HG03457 (cell line): ENCODE data around the gene PIK3C2G.
"Not testable (repeated sequence)": the region's sequence is repeated elsewhere in the genome, so short reads cannot be mapped to it uniquely, and the experiment has no call there.

ENCODE experiments used
- ATAC-seq: cut with Tn5 transposase; IDR thresholded peaks from one replicate; pipeline ENCODE4 v1.9.1; 2021; ENCODE audit warnings: moderate number of reproducible peaks; ENCODE audit not compliant: unreplicated experiment

Gene PIK3C2G

GRCh38 chr12:18461758-18462157 is 200.4 kb downstream of the PIK3C2G start:
- ATAC-seq, result no peak

- no peak for ATAC-seq
These were observed 201.1 kb downstream of the PIK3C2G start for GRCh38 chr12:18462442-18462841.

GRCh38 chr12:18467620-18468245 is 206.4 kb downstream of the PIK3C2G start:
- peak; percentile 72 for ATAC-seq

GRCh38 chr12:18468246-18469075 is 207.1 kb downstream of the PIK3C2G start:
- ATAC-seq, result no peak

GRCh38 chr12:18470251-18470650 is 208.9 kb downstream of the PIK3C2G start:
- no peak for ATAC-seq

- no peak for ATAC-seq
These were observed 211.0 kb downstream of the PIK3C2G start for GRCh38 chr12:18472304-18472703.

- no peak for ATAC-seq
These were observed 211.5 kb downstream of the PIK3C2G start for GRCh38 chr12:18472806-18473205.

- no peak for ATAC-seq
These were observed 215.5 kb downstream of the PIK3C2G start for GRCh38 chr12:18476861-18477260.

GRCh38 chr12:18479256-18479655 is 217.9 kb downstream of the PIK3C2G start:
- no peak for ATAC-seq

- no peak for ATAC-seq
These were observed 221.3 kb downstream of the PIK3C2G start for GRCh38 chr12:18482601-18483120.

GRCh38 chr12:18483698-18484325 is 222.5 kb downstream of the PIK3C2G start:
- ATAC-seq, result no peak

- ATAC-seq, result no peak
These were observed 224.7 kb downstream of the PIK3C2G start for GRCh38 chr12:18486036-18486435.

- ATAC-seq, result no peak
These were observed 226.2 kb downstream of the PIK3C2G start for GRCh38 chr12:18487509-18487908.

GRCh38 chr12:18492372-18493025 is 231.2 kb downstream of the PIK3C2G start:
- ATAC-seq, result no peak

- ATAC-seq, result no peak
These were observed 234.8 kb downstream of the PIK3C2G start for GRCh38 chr12:18496156-18496555.

GRCh38 chr12:18500160-18500574 is 238.8 kb downstream of the PIK3C2G start:
- ATAC-seq, result not testable (repeated sequence)

- not testable (repeated sequence) for ATAC-seq
These were observed 239.4 kb downstream of the PIK3C2G start for GRCh38 chr12:18500736-18501135.

GRCh38 chr12:18502422-18502968 is 241.2 kb downstream of the PIK3C2G start:
- ATAC-seq, result no peak

- no peak for ATAC-seq
These were observed 260.1 kb downstream of the PIK3C2G start for GRCh38 chr12:18521461-18521860.

- no peak for ATAC-seq
These were observed 261.5 kb downstream of the PIK3C2G start for GRCh38 chr12:18522806-18523205.

- ATAC-seq, result not testable (repeated sequence)
These were observed 281.2 kb downstream of the PIK3C2G start for GRCh38 chr12:18542497-18542896.
